Uterus (tissue), 2 donors: Measurements from ENCODE around the gene STX12.

Experiments used
- POLR2A ChIP-seq, 2 donors: fragments of 450-650 bp; IDR thresholded peaks; one replicate each; pipeline ENCODE4 v1.6.1; 2016; ENCODE audit warnings: antibody characterized with exemption in 2 of 2, mild to moderate bottlenecking in 1 of 2, moderate library complexity in 1 of 2
- TF ChIP-seq, protein P1 (sequence below), 4 experiments: fragments of 200-600 bp in 2 of 4; fragments of 450-650 bp in 2 of 4; sonication (generic) in 2 of 4; IDR thresholded peaks; one replicate each; pipeline ENCODE4 v1.5.1; 2016 to 2019; ENCODE audit warnings: antibody characterized with exemption in 4 of 4, mild to moderate bottlenecking in 2 of 4, moderate library complexity in 1 of 4

DNA sequence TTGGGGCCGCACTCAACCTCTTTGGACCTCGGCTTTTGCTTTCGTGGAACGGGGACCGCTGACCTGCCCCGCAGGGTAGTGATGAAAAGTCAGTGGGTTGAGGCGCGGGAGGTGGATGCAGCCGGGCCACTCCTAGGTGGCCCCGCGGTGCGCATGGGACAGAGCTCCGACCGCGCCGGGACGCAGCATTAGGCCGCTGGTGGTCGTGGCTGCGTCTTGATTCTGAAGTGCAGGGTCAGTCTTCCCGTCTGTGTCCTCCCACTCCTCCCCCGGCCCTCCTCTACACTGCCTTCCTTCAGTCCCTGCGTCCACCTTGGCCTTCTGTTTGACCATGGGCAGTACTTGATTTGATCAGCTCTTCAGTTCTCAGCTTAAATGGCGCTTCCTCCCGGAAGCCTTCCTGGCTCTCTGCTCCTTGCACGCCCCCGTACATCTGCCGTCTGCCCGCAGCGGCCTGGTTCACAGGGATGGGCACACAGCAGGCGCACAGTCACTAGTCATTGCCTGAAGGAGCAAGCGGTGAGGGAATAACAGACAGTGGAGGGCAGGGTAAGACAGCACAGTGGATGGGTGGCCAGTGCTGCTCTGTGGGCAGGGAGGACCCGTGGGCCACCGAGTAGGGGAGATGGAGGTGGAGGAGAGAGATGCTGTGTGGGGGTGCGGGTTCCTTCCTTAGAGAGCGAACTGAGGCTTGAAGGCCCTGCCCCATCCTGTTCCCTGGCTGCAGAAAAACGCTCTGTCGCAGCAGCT is 100.0 kb downstream of the STX12 start:
- TF ChIP-seq, protein P1, sequence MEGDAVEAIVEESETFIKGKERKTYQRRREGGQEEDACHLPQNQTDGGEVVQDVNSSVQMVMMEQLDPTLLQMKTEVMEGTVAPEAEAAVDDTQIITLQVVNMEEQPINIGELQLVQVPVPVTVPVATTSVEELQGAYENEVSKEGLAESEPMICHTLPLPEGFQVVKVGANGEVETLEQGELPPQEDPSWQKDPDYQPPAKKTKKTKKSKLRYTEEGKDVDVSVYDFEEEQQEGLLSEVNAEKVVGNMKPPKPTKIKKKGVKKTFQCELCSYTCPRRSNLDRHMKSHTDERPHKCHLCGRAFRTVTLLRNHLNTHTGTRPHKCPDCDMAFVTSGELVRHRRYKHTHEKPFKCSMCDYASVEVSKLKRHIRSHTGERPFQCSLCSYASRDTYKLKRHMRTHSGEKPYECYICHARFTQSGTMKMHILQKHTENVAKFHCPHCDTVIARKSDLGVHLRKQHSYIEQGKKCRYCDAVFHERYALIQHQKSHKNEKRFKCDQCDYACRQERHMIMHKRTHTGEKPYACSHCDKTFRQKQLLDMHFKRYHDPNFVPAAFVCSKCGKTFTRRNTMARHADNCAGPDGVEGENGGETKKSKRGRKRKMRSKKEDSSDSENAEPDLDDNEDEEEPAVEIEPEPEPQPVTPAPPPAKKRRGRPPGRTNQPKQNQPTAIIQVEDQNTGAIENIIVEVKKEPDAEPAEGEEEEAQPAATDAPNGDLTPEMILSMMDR (IDR thresholded peaks at IDR 0.05), result no peak
- no peak for TF ChIP-seq POLR2A (IDR thresholded peaks at IDR 0.05)
